Measurements from ENCODE around the gene SBF2. TPM values are rescaled to one million over a fixed set of nuclear protein-coding genes. Genes with fewer than 3 reads are reported as not detected.
A peak's percentile ranks its signal among the peaks of the same experiment; 100 is the strongest.
"Not testable (repeated sequence)": the region's sequence is repeated elsewhere in the genome, so short reads cannot be mapped to it uniquely, and the experiment has no call there.

SBF2 gene
- total RNA-seq, 2 experiments from 2014 or later: 7.0 to 7.1 TPM

GRCh38 chr11:9990221-9990973 lies 303.6 kb downstream of the SBF2 start:
- Mint-ChIP-seq H3K4me1 (ENCODE audit: low read depth) (no peaks in the 10 kb centered on the region), H3K36me3 (peaks cover 19% of the 10 kb centered on the region), H3K4me3 (no peak overlapping the region), H3K27ac (no peak overlapping the region), H3K9me3 (no peaks in the 10 kb centered on the region), H3K27me3 (no peaks in the 10 kb centered on the region)
- DNase-seq: no peak
- intact Hi-C loops (cut with micrococcal nuclease): no loop called here
- CTCF ChIA-PET: no interaction called here
- POLR2A ChIA-PET: no interaction called here

GRCh38 chr11:9987303-9987702 lies 306.7 kb downstream of the SBF2 start:
- H3K27me3 Mint-ChIP-seq; intact Hi-C loops (cut with micrococcal nuclease); CTCF ChIA-PET; H3K4me3 Mint-ChIP-seq; DNase-seq; H3K9me3 Mint-ChIP-seq; H3K4me1 Mint-ChIP-seq (ENCODE audit: low read depth); H3K27ac Mint-ChIP-seq; POLR2A ChIA-PET: not testable (repeated sequence)
- peaks cover 30% of the 10 kb centered on the region for H3K36me3 Mint-ChIP-seq

DNA sequence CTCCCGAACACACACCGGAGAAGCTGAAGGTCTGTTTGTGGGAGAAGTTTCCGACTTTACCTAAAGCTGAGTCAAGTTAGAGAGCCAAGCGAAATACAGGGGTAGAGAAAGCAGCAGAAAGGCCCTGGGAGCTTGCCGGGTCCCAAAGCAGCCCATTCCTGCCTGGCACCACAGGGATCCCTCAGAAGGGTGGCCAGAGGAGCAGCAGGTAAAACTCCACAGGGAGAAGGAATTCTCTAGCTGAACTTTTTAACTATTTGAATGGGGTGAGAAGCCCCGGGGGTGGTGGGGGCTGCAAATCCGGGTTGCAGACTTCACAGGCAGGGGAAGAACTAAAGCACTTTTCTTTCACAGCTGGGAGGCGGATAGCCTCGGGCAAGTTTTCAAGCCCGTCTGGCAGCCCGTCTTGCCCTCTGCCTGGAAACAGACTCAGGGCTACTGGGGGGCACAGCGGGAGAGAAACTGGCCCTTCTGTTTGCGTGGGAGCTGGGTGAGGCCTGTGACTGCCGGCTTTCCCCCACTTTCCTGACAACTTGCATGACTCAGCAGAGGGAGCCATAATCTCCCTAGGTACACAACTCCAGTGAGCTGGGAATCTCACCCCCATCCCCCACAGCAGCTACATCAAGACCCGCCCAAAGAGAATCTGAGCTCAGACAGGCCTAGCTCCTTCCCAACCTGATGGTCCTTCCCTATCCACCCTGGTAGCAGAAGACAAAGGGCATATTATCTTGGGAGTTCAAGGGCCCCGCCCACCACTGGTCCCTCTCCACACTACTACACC lies 311.0 kb downstream of the SBF2 start:
- no peaks in the 10 kb centered on the region for H3K27me3 Mint-ChIP-seq
- no peaks in the 10 kb centered on the region for H3K4me1 Mint-ChIP-seq (ENCODE audit: low read depth)
- CTCF ChIA-PET: interaction anchor here (0.6 to 1.4 kb wide), 2 partner anchors 10 to 110 kb away, joined by 4 to 7 read pairs; no protein-coding TSS in a partner anchor
- intact Hi-C loops (cut with micrococcal nuclease): no loop called here
- no peaks in the 10 kb centered on the region for H3K9me3 Mint-ChIP-seq
- H3K36me3 Mint-ChIP-seq: peaks cover 22% of the 10 kb centered on the region
- H3K27ac Mint-ChIP-seq: no peak overlapping the region
- H3K4me3 Mint-ChIP-seq: no peak overlapping the region
- DNase-seq: no peak
- POLR2A ChIA-PET: no interaction called here

- intact Hi-C loops (cut with micrococcal nuclease): no loop called here
- H3K4me3 Mint-ChIP-seq: no peak overlapping the region
- H3K36me3 Mint-ChIP-seq: peaks cover 16% of the 10 kb centered on the region
- H3K9me3 Mint-ChIP-seq: no peaks in the 10 kb centered on the region
- ChIA-PET CTCF (interaction anchor here (1.4 kb wide), 1 partner anchor 9 kb away, joined by 7 read pairs; no protein-coding TSS in a partner anchor), POLR2A (no interaction called here)
- H3K27me3 Mint-ChIP-seq: no peaks in the 10 kb centered on the region
- no peak overlapping the region for H3K27ac Mint-ChIP-seq
- H3K4me1 Mint-ChIP-seq (ENCODE audit: low read depth): no peaks in the 10 kb centered on the region
- DNase-seq: no peak
Observed at GRCh38 chr11:9982127-9982795, 311.8 kb downstream of the SBF2 start.

- Mint-ChIP-seq H3K36me3 (peaks cover 11% of the 10 kb centered on the region), H3K9me3 (no peaks in the 10 kb centered on the region), H3K4me3 (no peak overlapping the region), H3K27ac (no peak overlapping the region), H3K27me3 (no peaks in the 10 kb centered on the region), H3K4me1 (ENCODE audit: low read depth) (no peaks in the 10 kb centered on the region)
- ChIA-PET POLR2A (no interaction called here), CTCF (no interaction called here)
- DNase-seq: no peak
- intact Hi-C loops (cut with micrococcal nuclease): no loop called here
Observed at GRCh38 chr11:9980931-9981330, 313.1 kb downstream of the SBF2 start.

- CTCF ChIA-PET: no interaction called here
- no peaks in the 10 kb centered on the region for H3K4me1 Mint-ChIP-seq (ENCODE audit: low read depth)
- H3K4me3 Mint-ChIP-seq: no peak overlapping the region
- DNase-seq: no peak
- H3K27ac Mint-ChIP-seq: no peak overlapping the region
- intact Hi-C loops (cut with micrococcal nuclease): no loop called here
- no peaks in the 10 kb centered on the region for H3K9me3 Mint-ChIP-seq
- POLR2A ChIA-PET: no interaction called here
- H3K27me3 Mint-ChIP-seq: no peaks in the 10 kb centered on the region
- peaks cover 2% of the 10 kb centered on the region for H3K36me3 Mint-ChIP-seq
Observed at GRCh38 chr11:9977554-9977953, 316.5 kb downstream of the SBF2 start.

- Mint-ChIP-seq H3K9me3 (no peaks in the 10 kb centered on the region), H3K36me3 (no peaks in the 10 kb centered on the region), H3K4me1 (ENCODE audit: low read depth) (no peaks in the 10 kb centered on the region), H3K4me3 (no peak overlapping the region), H3K27ac (no peak overlapping the region), H3K27me3 (no peaks in the 10 kb centered on the region)
- intact Hi-C loops (cut with micrococcal nuclease): no loop called here
- POLR2A ChIA-PET: no interaction called here
- no peak for DNase-seq
- CTCF ChIA-PET: interaction anchor here (0.6 to 2.9 kb wide), 5 partner anchors 113 to 333 kb away, joined by 3 to 39 read pairs (median 12); no protein-coding TSS in a partner anchor
Observed at GRCh38 chr11:9974375-9974774, 319.6 kb downstream of the SBF2 start.

GRCh38 chr11:9973921-9974320 lies 320.1 kb downstream of the SBF2 start:
- Mint-ChIP-seq H3K36me3 (no peaks in the 10 kb centered on the region), H3K27ac (no peak overlapping the region), H3K4me1 (ENCODE audit: low read depth) (no peaks in the 10 kb centered on the region), H3K9me3 (no peaks in the 10 kb centered on the region), H3K27me3 (no peaks in the 10 kb centered on the region), H3K4me3 (no peak overlapping the region)
- ChIA-PET CTCF (interaction anchor here (0.6 to 2.9 kb wide), 8 partner anchors 32 to 393 kb away, joined by 3 to 39 read pairs (median 9); no protein-coding TSS in a partner anchor), POLR2A (no interaction called here)
- DNase-seq: no peak
- intact Hi-C loops (cut with micrococcal nuclease): loop anchor here (1.0 kb wide), 4 partner anchors 112 to 349 kb away; no protein-coding TSS in a partner anchor

DNA sequence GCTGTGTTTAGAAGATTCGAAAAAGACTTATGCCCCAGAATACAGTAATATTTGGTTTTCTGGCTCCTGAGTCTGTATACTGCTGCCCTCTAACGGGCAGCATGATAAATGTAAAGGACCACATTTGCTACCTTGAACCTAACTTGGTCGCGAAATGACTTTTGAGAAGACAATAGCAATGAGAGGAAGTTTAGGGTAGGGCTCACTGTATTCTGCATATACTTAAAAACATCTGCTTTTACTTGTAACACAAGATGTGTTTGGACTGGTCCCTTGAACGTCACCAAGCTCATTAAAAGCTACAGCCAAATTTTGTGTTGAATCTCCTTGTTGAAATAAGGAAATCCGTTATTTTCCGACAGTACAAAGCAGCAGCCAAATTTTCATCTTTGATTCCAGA lies 321.0 kb downstream of the SBF2 start:
- POLR2A ChIA-PET: interaction anchor here (1.0 kb wide), 1 partner anchor 214 kb away, joined by 4 read pairs; no protein-coding TSS in a partner anchor
- CTCF ChIA-PET: interaction anchor here (0.5 to 2.9 kb wide), 24 partner anchors 9 to 440 kb away, joined by 3 to 39 read pairs (median 5); partner anchors contain the start of gene ADM
- Mint-ChIP-seq H3K4me3 (no peak overlapping the region), H3K4me1 (ENCODE audit: low read depth) (no peaks in the 10 kb centered on the region), H3K36me3 (no peaks in the 10 kb centered on the region), H3K9me3 (no peaks in the 10 kb centered on the region), H3K27ac (no peak overlapping the region), H3K27me3 (no peaks in the 10 kb centered on the region)
- intact Hi-C loops (cut with micrococcal nuclease): loop anchor here (1.0 kb wide), 4 partner anchors 111 to 350 kb away; no protein-coding TSS in a partner anchor
- peak; percentile 28 for DNase-seq

GRCh38 chr11:9971894-9972293 lies 322.1 kb downstream of the SBF2 start:
- POLR2A ChIA-PET: no interaction called here
- Mint-ChIP-seq H3K4me1 (ENCODE audit: low read depth) (no peaks in the 10 kb centered on the region), H3K9me3 (no peaks in the 10 kb centered on the region)

DNA sequence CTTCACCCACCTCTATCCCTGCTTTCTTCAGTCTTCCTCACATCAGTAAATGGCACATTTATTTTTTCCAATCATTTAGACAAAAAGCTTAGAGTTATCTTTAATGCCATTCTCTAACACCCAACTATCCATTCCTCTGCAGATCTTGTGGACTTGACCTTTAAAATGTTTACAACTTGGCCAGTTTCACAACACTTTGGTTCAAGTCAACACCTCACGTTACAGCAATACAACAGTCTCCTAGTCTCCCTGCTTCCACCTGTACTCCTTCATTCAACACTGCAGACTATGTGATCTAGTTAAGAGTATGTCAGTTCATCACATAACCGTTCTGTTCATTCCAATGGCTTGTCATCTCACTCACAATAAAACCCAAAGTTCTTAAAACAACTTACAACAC lies 325.0 kb downstream of the SBF2 start:
- H3K27me3 Mint-ChIP-seq: no peaks in the 10 kb centered on the region
- CTCF ChIA-PET: interaction anchor here (0.8 to 1.2 kb wide), 2 partner anchors 210 to 339 kb away, joined by 3 to 5 read pairs; no protein-coding TSS in a partner anchor
- POLR2A ChIA-PET: no interaction called here

More at GRCh38 chr11:9971894-9972293, 322.1 kb downstream of the SBF2 start:
- no peak overlapping the region for H3K27ac Mint-ChIP-seq
- intact Hi-C loops (cut with micrococcal nuclease): no loop called here
- H3K27me3 Mint-ChIP-seq: no peaks in the 10 kb centered on the region
- no peak for DNase-seq
- no peak overlapping the region for H3K4me3 Mint-ChIP-seq
- CTCF ChIA-PET: interaction anchor here (0.7 to 2.9 kb wide), 8 partner anchors 16 to 353 kb away, joined by 3 to 39 read pairs (median 4); partner anchors contain the start of gene ADM
- H3K36me3 Mint-ChIP-seq: no peaks in the 10 kb centered on the region

GRCh38 chr11:9962722-9963121 lies 331.3 kb downstream of the SBF2 start:
- H3K36me3 Mint-ChIP-seq: peaks cover 6% of the 10 kb centered on the region
- ChIA-PET POLR2A (no interaction called here), CTCF (no interaction called here)
- intact Hi-C loops (cut with micrococcal nuclease): no loop called here
- DNase-seq: no peak
- H3K4me3 Mint-ChIP-seq: no peak overlapping the region
- H3K27me3 Mint-ChIP-seq: no peaks in the 10 kb centered on the region
- H3K9me3 Mint-ChIP-seq: no peaks in the 10 kb centered on the region
- H3K4me1 Mint-ChIP-seq (ENCODE audit: low read depth): no peaks in the 10 kb centered on the region
- no peak overlapping the region for H3K27ac Mint-ChIP-seq

More for the DNA sequence above, 325.0 kb downstream of the SBF2 start:
- H3K4me3 Mint-ChIP-seq: no peak overlapping the region
- no peak for DNase-seq
- no peaks in the 10 kb centered on the region for H3K9me3 Mint-ChIP-seq
- H3K4me1 Mint-ChIP-seq (ENCODE audit: low read depth): no peaks in the 10 kb centered on the region
- intact Hi-C loops (cut with micrococcal nuclease): no loop called here
- H3K27ac Mint-ChIP-seq: no peak overlapping the region
- H3K36me3 Mint-ChIP-seq: no peaks in the 10 kb centered on the region
